GM12874 (cell line): ENCODE measurements around the gene S100A4.
A peak's percentile ranks its signal among the peaks of the same experiment; 100 is the strongest.

Experiments
- TF ChIP-seq, protein P1 (sequence below): IDR thresholded peaks from 2 replicates; pipeline ENCODE4 v1.5.1; 2011; ENCODE audit warnings: low read depth, mild to moderate bottlenecking, control low read depth, low read length, moderate library complexity; ENCODE audit not compliant: insufficient read depth

The S100A4 gene

DNA sequence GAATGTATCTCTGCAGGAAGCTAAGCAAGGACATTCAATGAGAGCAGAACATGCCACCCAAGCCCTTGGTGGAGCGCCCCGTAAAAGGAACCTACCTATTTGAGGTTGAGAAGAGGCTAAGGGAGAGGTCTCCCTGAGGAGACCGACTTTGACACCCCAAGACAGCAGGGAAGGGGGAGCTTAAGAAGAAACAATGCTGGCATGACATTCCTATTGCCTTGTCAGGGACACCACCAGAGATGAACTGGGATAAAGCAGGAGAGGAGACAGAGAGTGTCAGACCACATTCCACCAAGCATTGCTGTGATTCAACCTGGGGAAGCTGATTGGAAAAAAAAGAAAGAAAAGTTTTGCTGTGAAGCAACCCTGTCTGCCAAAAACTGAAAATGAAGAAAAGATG lies 33.3 kb upstream of the S100A4 start:
- TF ChIP-seq, protein P1, sequence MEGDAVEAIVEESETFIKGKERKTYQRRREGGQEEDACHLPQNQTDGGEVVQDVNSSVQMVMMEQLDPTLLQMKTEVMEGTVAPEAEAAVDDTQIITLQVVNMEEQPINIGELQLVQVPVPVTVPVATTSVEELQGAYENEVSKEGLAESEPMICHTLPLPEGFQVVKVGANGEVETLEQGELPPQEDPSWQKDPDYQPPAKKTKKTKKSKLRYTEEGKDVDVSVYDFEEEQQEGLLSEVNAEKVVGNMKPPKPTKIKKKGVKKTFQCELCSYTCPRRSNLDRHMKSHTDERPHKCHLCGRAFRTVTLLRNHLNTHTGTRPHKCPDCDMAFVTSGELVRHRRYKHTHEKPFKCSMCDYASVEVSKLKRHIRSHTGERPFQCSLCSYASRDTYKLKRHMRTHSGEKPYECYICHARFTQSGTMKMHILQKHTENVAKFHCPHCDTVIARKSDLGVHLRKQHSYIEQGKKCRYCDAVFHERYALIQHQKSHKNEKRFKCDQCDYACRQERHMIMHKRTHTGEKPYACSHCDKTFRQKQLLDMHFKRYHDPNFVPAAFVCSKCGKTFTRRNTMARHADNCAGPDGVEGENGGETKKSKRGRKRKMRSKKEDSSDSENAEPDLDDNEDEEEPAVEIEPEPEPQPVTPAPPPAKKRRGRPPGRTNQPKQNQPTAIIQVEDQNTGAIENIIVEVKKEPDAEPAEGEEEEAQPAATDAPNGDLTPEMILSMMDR = no peak

DNA sequence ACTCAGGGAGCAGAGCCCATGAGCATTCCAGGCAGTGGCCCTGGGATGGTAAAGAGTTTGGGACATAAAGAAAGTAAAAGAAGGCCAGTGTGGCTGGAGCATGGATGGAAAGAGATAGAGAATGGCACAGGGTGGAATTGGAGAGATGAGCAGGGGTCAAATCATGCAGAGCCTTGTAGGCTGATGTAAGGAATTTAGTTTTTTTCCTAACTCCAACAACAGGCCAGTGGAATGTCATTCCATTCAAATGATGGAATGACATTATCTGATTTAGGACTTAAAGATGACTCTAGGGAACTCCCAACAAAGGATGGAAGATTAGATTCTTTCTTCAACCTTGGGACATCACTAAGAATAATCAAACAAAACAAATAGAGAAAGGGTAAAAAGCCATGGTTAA lies 32.9 kb upstream of the S100A4 start:
- TF ChIP-seq, protein P1 = no peak

DNA sequence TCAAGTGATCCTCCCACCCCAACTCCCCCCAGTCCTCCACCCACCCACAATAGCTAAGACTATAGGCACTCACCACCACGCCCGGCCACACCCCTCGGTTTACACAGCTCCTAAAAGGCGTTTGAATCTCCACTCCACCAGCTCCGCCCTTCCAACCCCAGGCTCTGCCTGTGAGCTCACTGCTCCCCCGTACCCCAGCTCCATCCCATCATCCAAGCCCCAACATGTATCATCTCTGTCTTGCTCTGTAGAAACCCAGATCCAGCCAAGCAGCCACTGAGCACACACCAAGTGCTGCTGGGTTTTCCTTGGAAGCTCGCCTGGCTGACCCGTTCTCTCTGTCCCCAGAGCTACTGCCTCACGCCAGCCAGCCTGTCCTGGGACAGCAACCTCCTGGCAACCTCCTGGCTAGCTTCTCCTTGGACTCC lies 32.0 kb upstream of the S100A4 start:
- TF ChIP-seq, protein P1 = no peak

DNA sequence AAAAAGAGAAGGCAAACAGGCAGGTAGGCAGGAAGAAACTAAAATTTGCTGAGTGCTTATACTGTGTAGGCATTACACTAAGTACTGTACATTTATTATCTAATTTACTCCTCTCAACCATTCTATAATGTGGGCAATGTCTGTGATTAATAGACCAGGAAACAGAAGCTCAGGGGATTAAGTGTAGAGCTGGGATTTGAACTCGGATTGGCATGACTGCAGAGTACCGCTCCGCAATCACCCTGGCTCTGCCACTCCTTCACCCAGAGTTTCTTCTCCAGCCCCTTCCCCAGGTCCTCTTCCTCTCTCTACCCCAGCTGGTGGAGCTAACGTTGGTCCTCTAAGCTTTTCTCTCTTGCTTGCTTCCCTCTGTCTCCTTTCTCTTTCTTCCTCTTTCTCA lies 31.5 kb upstream of the S100A4 start:
- TF ChIP-seq, protein P1 = no peak

DNA sequence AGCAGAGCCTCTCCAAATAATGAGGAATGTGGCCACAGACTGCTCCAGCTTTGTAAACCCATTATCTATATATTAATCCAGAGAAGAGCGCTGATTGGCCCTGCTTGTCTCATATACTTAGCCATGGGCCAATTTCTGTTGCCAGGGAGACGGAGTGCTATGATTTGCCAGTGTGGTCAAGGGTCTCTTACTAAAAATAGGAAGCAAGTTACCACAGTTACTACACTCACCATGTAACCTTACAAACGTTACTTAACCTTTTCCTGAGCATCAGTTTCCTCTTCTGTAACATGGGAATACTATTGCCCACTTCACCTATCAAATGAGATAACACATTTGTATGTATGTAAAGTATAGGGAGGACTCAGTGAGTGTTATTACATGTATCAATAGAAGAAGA lies 27.7 kb upstream of the S100A4 start:
- TF ChIP-seq, protein P1 = no peak

DNA sequence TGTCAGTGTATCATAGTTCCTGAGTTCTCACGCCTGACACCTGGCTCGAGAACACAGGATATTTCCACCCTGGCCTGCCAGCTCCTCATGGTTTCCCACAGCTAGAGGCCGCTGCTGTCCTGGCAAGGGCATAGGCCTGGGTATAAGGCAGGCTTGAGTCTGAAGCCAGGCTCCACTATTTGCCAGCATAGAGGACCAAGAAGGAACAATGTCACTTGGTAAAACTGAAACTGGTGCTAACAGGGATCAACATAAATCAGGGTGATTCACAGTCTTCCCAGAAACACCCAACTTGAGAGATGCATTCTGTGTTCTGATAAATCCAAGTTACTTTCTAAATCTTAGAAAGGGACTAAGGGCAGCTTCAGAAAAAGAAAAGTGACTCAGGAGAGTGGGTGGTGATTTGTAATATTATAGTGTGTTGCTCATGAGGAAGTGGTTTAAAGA lies 27.0 kb upstream of the S100A4 start:
- TF ChIP-seq, protein P1 = peak; percentile 72

DNA sequence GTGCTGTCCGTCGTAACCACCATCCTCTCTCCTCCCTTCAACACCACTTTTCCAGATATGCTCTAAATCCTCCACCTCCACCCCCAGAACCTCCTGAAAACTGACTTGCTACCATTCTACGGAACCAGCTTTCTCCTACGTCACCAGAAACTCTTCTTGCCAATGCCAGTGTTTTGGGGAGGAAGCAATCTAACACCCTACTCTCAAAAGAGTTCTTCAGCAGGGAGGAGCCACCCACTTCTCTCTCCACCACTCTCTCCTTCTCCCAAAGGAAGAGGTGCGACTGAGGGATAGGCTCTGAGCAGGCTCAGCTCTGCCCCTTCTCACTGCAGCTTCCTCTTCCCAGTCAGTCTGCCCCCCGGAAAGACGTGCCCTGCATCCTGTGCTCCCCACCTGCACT lies 26.1 kb upstream of the S100A4 start:
- TF ChIP-seq, protein P1 = no peak

DNA sequence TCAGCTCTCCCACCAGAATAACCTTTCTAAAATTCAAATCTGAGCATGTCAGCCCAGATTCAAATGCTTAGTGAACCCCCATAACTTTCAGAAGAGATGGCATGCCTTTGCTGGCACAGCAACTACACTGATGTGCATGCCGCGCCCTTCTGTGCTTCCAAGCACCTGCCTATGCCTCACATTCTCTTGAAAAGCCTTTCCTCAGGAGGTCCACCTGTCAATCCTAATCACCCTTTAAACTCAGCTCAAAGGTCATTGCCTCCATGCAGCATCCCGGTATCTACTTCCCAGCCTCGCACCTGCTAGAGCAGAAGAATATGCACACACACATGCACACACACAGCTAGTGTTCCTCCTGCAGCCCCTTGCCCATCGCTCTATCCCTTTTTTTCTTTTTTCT lies 25.3 kb upstream of the S100A4 start:
- TF ChIP-seq, protein P1 = no peak
